ENCODE results near the gene MYO18B.
A peak's percentile ranks its signal among the peaks of the same experiment; 100 is the strongest.

MYO18B gene

GRCh38 chr22:26053737-26054316 lies 311.8 kb downstream of the MYO18B start:
- H3K4me1 ChIP-seq (ENCODE audit: control insufficient read depth, low read depth, low read length) = peaks cover 28% of the 10 kb centered on the region
- H3K27me3 ChIP-seq (ENCODE audit: control insufficient read depth, insufficient read depth, low read length) = no peaks in the 10 kb centered on the region
- no peaks in the 10 kb centered on the region for H3K36me3 ChIP-seq (ENCODE audit: control insufficient read depth, low read depth, low read length)

GRCh38 chr22:26054841-26055605 lies 313.0 kb downstream of the MYO18B start:
- H3K4me3 ChIP-seq (ENCODE audit: low read length) = no peak overlapping the region
- no peaks in the 10 kb centered on the region for H3K27me3 ChIP-seq (ENCODE audit: control insufficient read depth, insufficient read depth, low read length)
- H3K9ac ChIP-seq (ENCODE audit: low read length) = no peak overlapping the region
- no peaks in the 10 kb centered on the region for H3K9me3 ChIP-seq (ENCODE audit: control insufficient read depth, low read depth, low read length)
- H3K27ac ChIP-seq (ENCODE audit: low read length) = no peak overlapping the region
- no peaks in the 10 kb centered on the region for H3K36me3 ChIP-seq (ENCODE audit: control insufficient read depth, low read depth, low read length)
- H3K4me1 ChIP-seq (ENCODE audit: control insufficient read depth, low read depth, low read length) = peaks cover 32% of the 10 kb centered on the region

More at GRCh38 chr22:26053737-26054316, 311.8 kb downstream of the MYO18B start:
- H3K4me3 ChIP-seq (ENCODE audit: low read length) = no peak overlapping the region
- no peaks in the 10 kb centered on the region for H3K9me3 ChIP-seq (ENCODE audit: control insufficient read depth, low read depth, low read length)
- no peak overlapping the region for H3K9ac ChIP-seq (ENCODE audit: low read length)
- no peak overlapping the region for H3K27ac ChIP-seq (ENCODE audit: low read length)

- H3K27ac ChIP-seq (ENCODE audit: low read length) = no peak overlapping the region
Observed at GRCh38 chr22:26055693-26056092, 313.7 kb downstream of the MYO18B start.

GRCh38 chr22:26056455-26057200 lies 314.6 kb downstream of the MYO18B start:
- no peaks in the 10 kb centered on the region for H3K27me3 ChIP-seq (ENCODE audit: control insufficient read depth, insufficient read depth, low read length)
- H3K9me3 ChIP-seq (ENCODE audit: control insufficient read depth, low read depth, low read length) = no peaks in the 10 kb centered on the region
- no peak overlapping the region for H3K4me3 ChIP-seq (ENCODE audit: low read length)
- no peaks in the 10 kb centered on the region for H3K36me3 ChIP-seq (ENCODE audit: control insufficient read depth, low read depth, low read length)
- no peak overlapping the region for H3K27ac ChIP-seq (ENCODE audit: low read length)
- peaks cover 32% of the 10 kb centered on the region for H3K4me1 ChIP-seq (ENCODE audit: control insufficient read depth, low read depth, low read length)
- H3K9ac ChIP-seq (ENCODE audit: low read length) = no peak overlapping the region

More at GRCh38 chr22:26055693-26056092, 313.7 kb downstream of the MYO18B start:
- Histone ChIP-seq H3K9me3 (ENCODE audit: control insufficient read depth, low read depth, low read length) (no peaks in the 10 kb centered on the region), H3K4me3 (ENCODE audit: low read length) (no peak overlapping the region), H3K9ac (ENCODE audit: low read length) (no peak overlapping the region), H3K36me3 (ENCODE audit: control insufficient read depth, low read depth, low read length) (no peaks in the 10 kb centered on the region), H3K27me3 (ENCODE audit: control insufficient read depth, insufficient read depth, low read length) (no peaks in the 10 kb centered on the region), H3K4me1 (ENCODE audit: control insufficient read depth, low read depth, low read length) (peaks cover 32% of the 10 kb centered on the region)

- Histone ChIP-seq H3K9ac (ENCODE audit: low read length) (no peak overlapping the region), H3K4me3 (ENCODE audit: low read length) (no peak overlapping the region), H3K4me1 (ENCODE audit: control insufficient read depth, low read depth, low read length) (peaks cover 27% of the 10 kb centered on the region), H3K9me3 (ENCODE audit: control insufficient read depth, low read depth, low read length) (no peaks in the 10 kb centered on the region), H3K27ac (ENCODE audit: low read length) (no peak overlapping the region), H3K36me3 (ENCODE audit: control insufficient read depth, low read depth, low read length) (no peaks in the 10 kb centered on the region), H3K27me3 (ENCODE audit: control insufficient read depth, insufficient read depth, low read length) (no peaks in the 10 kb centered on the region)
Observed at GRCh38 chr22:26057731-26058130, 315.7 kb downstream of the MYO18B start.

- Histone ChIP-seq H3K36me3 (ENCODE audit: control insufficient read depth, low read depth, low read length) (no peaks in the 10 kb centered on the region), H3K27ac (ENCODE audit: low read length) (no peak overlapping the region), H3K27me3 (ENCODE audit: control insufficient read depth, insufficient read depth, low read length) (peaks cover 16% of the 10 kb centered on the region), H3K9me3 (ENCODE audit: control insufficient read depth, low read depth, low read length) (no peaks in the 10 kb centered on the region), H3K4me1 (ENCODE audit: control insufficient read depth, low read depth, low read length) (peaks cover 31% of the 10 kb centered on the region), H3K4me3 (ENCODE audit: low read length) (no peak overlapping the region), H3K9ac (ENCODE audit: low read length) (no peak overlapping the region)
Observed at GRCh38 chr22:26064048-26064447, 322.1 kb downstream of the MYO18B start.

GRCh38 chr22:26065847-26066246 lies 323.9 kb downstream of the MYO18B start:
- no peak overlapping the region for H3K4me3 ChIP-seq (ENCODE audit: low read length)
- H3K36me3 ChIP-seq (ENCODE audit: control insufficient read depth, low read depth, low read length) = no peaks in the 10 kb centered on the region
- peak overlapping the region; percentile 21 for H3K9ac ChIP-seq (ENCODE audit: low read length)
- H3K27ac ChIP-seq (ENCODE audit: low read length) = no peak overlapping the region
- peaks cover 16% of the 10 kb centered on the region for H3K27me3 ChIP-seq (ENCODE audit: control insufficient read depth, insufficient read depth, low read length)
- peaks cover 36% of the 10 kb centered on the region for H3K4me1 ChIP-seq (ENCODE audit: control insufficient read depth, low read depth, low read length)
- no peaks in the 10 kb centered on the region for H3K9me3 ChIP-seq (ENCODE audit: control insufficient read depth, low read depth, low read length)

- H3K27ac ChIP-seq (ENCODE audit: low read length) = peak overlapping the region; percentile 9
- H3K4me3 ChIP-seq (ENCODE audit: low read length) = peak overlapping the region; percentile 13
- H3K27me3 ChIP-seq (ENCODE audit: control insufficient read depth, insufficient read depth, low read length) = peaks cover 16% of the 10 kb centered on the region
- H3K4me1 ChIP-seq (ENCODE audit: control insufficient read depth, low read depth, low read length) = peaks cover 36% of the 10 kb centered on the region
- peak overlapping the region; percentile 21 for H3K9ac ChIP-seq (ENCODE audit: low read length)
- no peaks in the 10 kb centered on the region for H3K9me3 ChIP-seq (ENCODE audit: control insufficient read depth, low read depth, low read length)
- no peaks in the 10 kb centered on the region for H3K36me3 ChIP-seq (ENCODE audit: control insufficient read depth, low read depth, low read length)
Observed at GRCh38 chr22:26066534-26066933, 324.5 kb downstream of the MYO18B start.

GRCh38 chr22:26068571-26068970 lies 326.6 kb downstream of the MYO18B start:
- H3K27ac ChIP-seq (ENCODE audit: low read length) = no peak overlapping the region
- H3K36me3 ChIP-seq (ENCODE audit: control insufficient read depth, low read depth, low read length) = no peaks in the 10 kb centered on the region

GRCh38 chr22:26072621-26073020 lies 330.6 kb downstream of the MYO18B start:
- no peak overlapping the region for H3K9ac ChIP-seq (ENCODE audit: low read length)
- H3K9me3 ChIP-seq (ENCODE audit: control insufficient read depth, low read depth, low read length) = no peaks in the 10 kb centered on the region
- no peak overlapping the region for H3K27ac ChIP-seq (ENCODE audit: low read length)
- no peak overlapping the region for H3K4me3 ChIP-seq (ENCODE audit: low read length)
- H3K4me1 ChIP-seq (ENCODE audit: control insufficient read depth, low read depth, low read length) = peaks cover 18% of the 10 kb centered on the region
- H3K36me3 ChIP-seq (ENCODE audit: control insufficient read depth, low read depth, low read length) = no peaks in the 10 kb centered on the region
- H3K27me3 ChIP-seq (ENCODE audit: control insufficient read depth, insufficient read depth, low read length) = peaks cover 8% of the 10 kb centered on the region

More at GRCh38 chr22:26068571-26068970, 326.6 kb downstream of the MYO18B start:
- H3K4me1 ChIP-seq (ENCODE audit: control insufficient read depth, low read depth, low read length) = peaks cover 36% of the 10 kb centered on the region
- H3K27me3 ChIP-seq (ENCODE audit: control insufficient read depth, insufficient read depth, low read length) = peaks cover 16% of the 10 kb centered on the region
- no peaks in the 10 kb centered on the region for H3K9me3 ChIP-seq (ENCODE audit: control insufficient read depth, low read depth, low read length)
- H3K9ac ChIP-seq (ENCODE audit: low read length) = no peak overlapping the region
- H3K4me3 ChIP-seq (ENCODE audit: low read length) = no peak overlapping the region

GRCh38 chr22:26075251-26075650 lies 333.3 kb downstream of the MYO18B start:
- Histone ChIP-seq H3K9ac (ENCODE audit: low read length) (no peak overlapping the region), H3K36me3 (ENCODE audit: control insufficient read depth, low read depth, low read length) (no peaks in the 10 kb centered on the region), H3K9me3 (ENCODE audit: control insufficient read depth, low read depth, low read length) (no peaks in the 10 kb centered on the region), H3K27ac (ENCODE audit: low read length) (no peak overlapping the region), H3K4me3 (ENCODE audit: low read length) (no peak overlapping the region), H3K27me3 (ENCODE audit: control insufficient read depth, insufficient read depth, low read length) (no peaks in the 10 kb centered on the region), H3K4me1 (ENCODE audit: control insufficient read depth, low read depth, low read length) (no peaks in the 10 kb centered on the region)
